Activated naive CD4-positive, alpha-beta T cell treated with anti-CD3 and anti-CD28 coated beads, Interleukin-2, amount 50 U/mL, for 72 hours (primary cell): ENCODE data around the gene ZNF850. TPM values are rescaled to one million over a fixed set of nuclear protein-coding genes. Genes with fewer than 3 reads are reported as not detected.
"Not testable (repeated sequence)": the region's sequence is repeated elsewhere in the genome, so short reads cannot be mapped to it uniquely, and the experiment has no call there.

Experiments
- ATAC-seq, 2 donors: fragments of 150-1000 bp; cut with Tn5 transposase; 2 replicates each; pipeline ENCODE4 v1.10.0; 2021; ENCODE audit warnings: mild to moderate bottlenecking in 2 of 2, moderate library complexity in 2 of 2
- DNase-seq, 2 donors: peaks; one replicate each; pipeline ENCODE4 v3.0.0; 2021 to 2022; ENCODE audit warnings: low spot score in 2 of 2
- H3K27ac Mint-ChIP-seq, 2 donors: one replicate each; pipeline ENCODE4 v1.8.0; 2022; ENCODE audit warnings: mild to moderate bottlenecking in 2 of 2, mixed read lengths in 2 of 2
- H3K36me3 Mint-ChIP-seq, 2 donors: one replicate each; pipeline ENCODE4 v1.8.0; 2022; ENCODE audit warnings: mixed read lengths in 2 of 2
- H3K9me3 Mint-ChIP-seq, 2 donors: one replicate each; pipeline ENCODE4 v1.8.0; 2022; ENCODE audit warnings: mixed read lengths in 2 of 2
- total RNA-seq, 2 donors: library from RNA; stranded (reverse); gene quantifications; one replicate each; pipeline ENCODE4 v1.2.3, GENCODE V29; 2022

Gene ZNF850
- total RNA-seq, 2 donors from 2014 or later: 8.0 to 40.7 TPM

GRCh38 chr19:36745870-36746269 lies 26.7 kb downstream of the ZNF850 start:
- Mint-ChIP-seq H3K27ac (no peak overlapping the region), H3K36me3 (peaks cover 60 to 91% of the 10 kb centered on the region in 2 donors), H3K9me3 (peaks cover 22 to 45% of the 10 kb centered on the region in 2 donors)
- DNase-seq: no peak
- ATAC-seq: no peak

DNA sequence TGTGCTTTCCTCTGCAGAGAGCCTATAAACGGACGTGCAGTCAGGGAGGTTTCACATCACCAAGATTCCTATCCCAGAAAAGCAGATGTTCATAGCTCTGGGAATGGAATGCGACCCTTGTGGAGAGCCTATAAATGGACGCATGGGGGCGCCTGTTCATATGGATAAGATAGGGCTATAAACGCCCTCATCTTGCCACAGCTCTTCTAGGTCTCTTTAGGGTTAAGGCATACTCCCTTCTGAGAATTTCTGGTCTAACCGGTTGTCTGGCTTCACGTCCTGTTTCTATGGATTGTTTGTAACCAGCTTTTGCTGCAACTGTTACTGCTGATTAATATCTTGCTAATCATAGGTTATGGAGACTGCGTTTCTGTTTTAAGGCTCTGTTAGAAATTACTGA lies 36.4 kb downstream of the ZNF850 start:
- H3K9me3 Mint-ChIP-seq: peaks cover 72 to 79% of the 10 kb centered on the region in 2 donors
- ATAC-seq, DNase-seq, H3K27ac Mint-ChIP-seq: not testable (repeated sequence)
- peaks cover 87 to 94% of the 10 kb centered on the region in 2 donors for H3K36me3 Mint-ChIP-seq

GRCh38 chr19:36719687-36720556 lies 52.7 kb downstream of the ZNF850 start:
- H3K9me3 Mint-ChIP-seq: peaks cover 36 to 42% of the 10 kb centered on the region in 2 donors

GRCh38 chr19:36709423-36709822 lies 63.2 kb downstream of the ZNF850 start:
- Mint-ChIP-seq H3K9me3 (peaks cover 35 to 40% of the 10 kb centered on the region in 2 donors), H3K36me3 (peaks cover 81 to 95% of the 10 kb centered on the region in 2 donors), H3K27ac (no peak overlapping the region)
- no peak for ATAC-seq
- DNase-seq: no peak

More at GRCh38 chr19:36719687-36720556, 52.7 kb downstream of the ZNF850 start:
- Mint-ChIP-seq H3K36me3 (peaks cover 63 to 76% of the 10 kb centered on the region in 2 donors), H3K27ac (no peak overlapping the region)
- DNase-seq (no peak), ATAC-seq (no peak)

DNA sequence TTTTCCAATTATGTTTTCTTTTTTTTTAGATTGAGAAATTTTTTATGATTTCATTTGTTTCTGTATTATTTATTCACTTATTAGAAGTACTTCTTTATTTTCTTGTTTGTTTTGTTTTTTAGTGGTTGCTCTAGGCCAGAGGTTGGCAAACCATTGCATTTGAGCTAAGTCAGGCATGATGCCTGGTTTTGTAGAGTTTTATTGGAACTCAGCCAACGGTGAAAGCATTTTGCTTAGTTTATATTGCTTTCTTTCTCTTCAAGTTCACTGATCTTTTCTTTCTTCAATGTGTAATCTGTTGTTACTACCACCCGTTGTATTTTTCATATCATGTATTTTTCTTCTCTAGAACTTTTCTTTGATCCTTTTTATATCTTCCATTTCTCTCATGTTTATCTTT lies 65.5 kb downstream of the ZNF850 start:
- H3K9me3 Mint-ChIP-seq: peaks cover 32 to 35% of the 10 kb centered on the region in 2 donors

GRCh38 chr19:36688058-36688457 lies 84.5 kb downstream of the ZNF850 start:
- peaks cover 63 to 80% of the 10 kb centered on the region in 2 donors for H3K36me3 Mint-ChIP-seq
- no peak for ATAC-seq
- peak overlapping the region; percentile 96 to 98 for H3K27ac Mint-ChIP-seq
- peaks cover 18 to 26% of the 10 kb centered on the region in 2 donors for H3K9me3 Mint-ChIP-seq
- no peak for DNase-seq

More for the DNA sequence above, 65.5 kb downstream of the ZNF850 start:
- H3K36me3 Mint-ChIP-seq: peaks cover 72 to 88% of the 10 kb centered on the region in 2 donors
- no peak for ATAC-seq
- H3K27ac Mint-ChIP-seq: no peak overlapping the region
- no peak for DNase-seq

- Mint-ChIP-seq H3K9me3 (peaks cover 22 to 26% of the 10 kb centered on the region in 2 donors), H3K27ac (peak within 1 kb of the TSS; percentile 96 to 98), H3K36me3 (peaks cover 64 to 81% of the 10 kb centered on the region in 2 donors)
- peak; percentile 96 to 97 for ATAC-seq
- DNase-seq: peak; percentile 97
Measured at GRCh38 chr19:36687214-36688056, 85.2 kb downstream of the ZNF850 start, which contains the start of gene ZNF567. ZNF567 (plus strand) TSS chr19:36687612; CDS start chr19:36694868, 7,256 bp downstream.

DNA sequence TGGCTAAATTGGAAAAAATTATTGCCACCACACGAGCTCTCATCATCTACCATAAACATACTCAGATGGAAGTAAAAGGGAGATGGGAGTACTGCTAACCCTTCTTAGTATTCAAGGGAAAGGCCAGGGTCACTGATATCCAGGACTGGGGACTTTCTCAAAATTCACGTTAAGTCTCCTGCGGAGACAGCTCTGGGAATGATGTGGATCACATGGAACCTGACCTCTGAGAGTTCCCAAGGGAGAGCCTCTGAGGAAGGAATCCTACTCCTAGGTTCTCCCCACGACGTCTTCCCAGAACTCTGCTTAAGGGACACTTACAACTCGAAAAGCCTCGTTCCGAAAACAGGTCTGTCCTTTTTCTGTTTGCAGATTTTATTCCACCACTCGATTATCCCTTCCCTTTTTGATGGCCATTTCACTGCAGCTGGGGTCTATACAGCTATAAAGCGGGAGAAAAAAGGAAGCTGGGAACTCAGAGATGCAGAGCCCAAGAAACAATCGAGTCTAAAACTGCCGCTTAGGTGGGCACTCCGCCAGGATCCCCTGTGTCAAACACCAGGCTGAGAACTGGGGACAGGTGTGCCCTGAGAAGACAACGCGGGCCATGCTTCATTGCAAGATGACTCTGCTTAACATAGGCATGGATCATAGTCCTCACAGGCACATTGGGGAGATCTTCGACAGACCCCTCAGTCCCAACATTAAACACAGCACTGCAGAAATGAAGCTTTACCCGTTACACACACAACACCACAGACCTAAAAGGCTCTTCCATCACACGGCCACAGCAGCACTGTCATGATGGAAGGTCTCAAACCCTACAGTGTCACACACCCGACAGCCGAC lies 86.0 kb downstream of the ZNF850 start:
- H3K27ac Mint-ChIP-seq: peak overlapping the region; percentile 96 to 98
- H3K36me3 Mint-ChIP-seq: peaks cover 64 to 81% of the 10 kb centered on the region in 2 donors
- DNase-seq: no peak
- peak; percentile 51 to 53 for ATAC-seq
- peaks cover 19 to 25% of the 10 kb centered on the region in 2 donors for H3K9me3 Mint-ChIP-seq

DNA sequence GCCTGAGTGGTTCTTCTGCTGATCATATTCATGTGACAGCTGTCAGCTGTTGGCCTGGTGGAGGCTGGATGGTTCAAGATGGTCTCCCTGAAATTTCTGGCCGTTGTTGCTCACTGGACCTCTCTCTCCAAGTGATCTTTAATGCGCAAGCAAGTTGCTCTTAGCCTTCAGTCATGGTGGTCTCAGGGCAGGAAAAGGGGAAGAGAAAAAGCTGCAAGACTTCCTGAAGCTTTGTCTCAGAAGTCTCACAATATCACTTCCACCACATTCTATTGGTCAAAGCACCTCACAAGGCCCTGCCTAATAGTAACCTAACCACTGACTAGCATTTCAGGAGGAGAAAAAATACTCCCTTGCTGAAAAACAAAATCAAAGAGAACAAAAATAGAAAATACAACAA lies 86.8 kb downstream of the ZNF850 start:
- no peak for ATAC-seq
- peaks cover 22 to 30% of the 10 kb centered on the region in 2 donors for H3K9me3 Mint-ChIP-seq

DNA sequence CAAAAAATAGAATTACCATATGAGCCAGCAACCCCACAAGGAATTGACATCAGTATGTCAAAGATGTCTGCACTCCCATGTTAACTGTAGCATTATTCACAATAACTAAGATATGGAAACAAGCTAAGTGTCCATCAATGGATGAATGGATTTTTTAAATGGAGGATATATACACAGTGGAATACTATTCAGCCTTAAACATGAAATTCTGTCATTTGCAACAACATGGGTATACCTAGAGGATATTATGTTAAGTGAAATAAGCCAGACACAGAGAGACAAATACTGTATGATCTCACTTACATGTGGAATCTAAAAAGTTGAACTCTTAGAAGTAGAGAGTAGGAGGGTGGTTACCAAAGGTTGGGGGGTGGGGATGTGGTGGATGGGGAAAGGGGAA lies 93.2 kb downstream of the ZNF850 start:
- H3K27ac Mint-ChIP-seq: no peak overlapping the region
- peaks cover 54 to 63% of the 10 kb centered on the region in 2 donors for H3K36me3 Mint-ChIP-seq
- ATAC-seq (no peak), DNase-seq (no peak)
- peaks cover 21 to 37% of the 10 kb centered on the region in 2 donors for H3K9me3 Mint-ChIP-seq

More for the DNA sequence above, 86.8 kb downstream of the ZNF850 start:
- DNase-seq: no peak
- Mint-ChIP-seq H3K36me3 (peaks cover 68 to 83% of the 10 kb centered on the region in 2 donors), H3K27ac (peak overlapping the region in 1 of 2 donors; percentile 96)

DNA sequence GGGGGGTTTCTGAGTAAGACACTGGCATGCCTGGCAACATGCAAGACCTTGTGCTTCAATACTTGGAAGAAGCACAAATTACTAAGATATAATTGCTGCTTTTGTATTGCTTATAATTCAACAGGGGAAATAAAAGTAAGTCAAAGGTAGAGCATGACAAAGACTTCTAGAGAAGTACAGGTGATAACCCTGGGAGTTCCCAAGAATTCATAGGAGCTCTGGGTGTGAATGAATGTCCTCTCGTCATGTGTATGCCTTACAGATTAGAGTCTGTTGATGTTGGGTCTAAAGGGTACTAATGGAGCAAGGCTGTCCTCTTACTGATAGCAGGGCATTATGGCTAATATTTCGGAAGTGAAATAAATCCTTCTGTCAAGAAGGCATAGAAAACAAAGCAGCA lies 98.4 kb downstream of the ZNF850 start:
- Mint-ChIP-seq H3K27ac (no peak overlapping the region), H3K9me3 (peaks cover 16 to 21% of the 10 kb centered on the region in 2 donors), H3K36me3 (peaks cover 52 to 56% of the 10 kb centered on the region in 2 donors)
- DNase-seq (no peak), ATAC-seq (no peak)

GRCh38 chr19:36672368-36672767 lies 100.2 kb downstream of the ZNF850 start:
- peaks cover 20 to 22% of the 10 kb centered on the region in 2 donors for H3K9me3 Mint-ChIP-seq
- no peak for ATAC-seq
- peaks cover 48 to 50% of the 10 kb centered on the region in 2 donors for H3K36me3 Mint-ChIP-seq
- no peak for DNase-seq
- H3K27ac Mint-ChIP-seq: no peak overlapping the region

- Mint-ChIP-seq H3K36me3 (peaks cover 73 to 75% of the 10 kb centered on the region in 2 donors), H3K27ac (peak overlapping the region in 1 of 2 donors; percentile 3), H3K9me3 (peaks cover 27 to 28% of the 10 kb centered on the region in 2 donors)
- ATAC-seq: no peak
- no peak for DNase-seq
Measured at GRCh38 chr19:36668646-36669045, 104.0 kb downstream of the ZNF850 start.

GRCh38 chr19:36665832-36666231 lies 106.8 kb downstream of the ZNF850 start:
- Mint-ChIP-seq H3K9me3 (peaks cover 22 to 42% of the 10 kb centered on the region in 2 donors), H3K36me3 (peaks cover 62 to 81% of the 10 kb centered on the region in 2 donors), H3K27ac (peak overlapping the region in 1 of 2 donors; percentile 90)
- ATAC-seq (no peak), DNase-seq (no peak)
